Measurements from ENCODE around the gene RAB24.

- TF ChIP-seq CTCF (conservative IDR thresholded peaks at IDR 0.05; ENCODE audit: low read depth, low read length) = no peak
- no peak for TF ChIP-seq POLR2A (IDR thresholded peaks at IDR 0.05; ENCODE audit: low read depth, low read length)
- TF ChIP-seq USF2 (IDR thresholded peaks at IDR 0.05; ENCODE audit: low read depth, low read length) = no peak
- no peak for TF ChIP-seq MXI1 (IDR thresholded peaks at IDR 0.05; ENCODE audit: borderline replicate concordance, low read depth, low read length)
- no peak for TF ChIP-seq RAD21 (IDR thresholded peaks at IDR 0.05; ENCODE audit: low read length)
- no peak for TF ChIP-seq SMC3 (IDR thresholded peaks at IDR 0.05; ENCODE audit: low read depth, low read length)
- no peak for TF ChIP-seq RFX5 (IDR thresholded peaks at IDR 0.05; ENCODE audit: low read depth, low read length)
- TF ChIP-seq CEBPB (IDR thresholded peaks at IDR 0.05; ENCODE audit: low read depth, low read length) = no peak
- TF ChIP-seq BHLHE40 (IDR thresholded peaks at IDR 0.05; ENCODE audit: low read depth, low read length) = no peak
- TF ChIP-seq MAZ (IDR thresholded peaks at IDR 0.05; ENCODE audit: borderline replicate concordance, low read depth, low read length) = no peak
- no peak for TF ChIP-seq RCOR1 (IDR thresholded peaks at IDR 0.05; ENCODE audit: insufficient replicate concordance, low read length)
Observed at GRCh38 chr5:177315411-177315810, 11.9 kb upstream of the RAB24 start.
